Measurements from ENCODE around the gene METTL9.
"Not testable (repeated sequence)": the region's sequence is repeated elsewhere in the genome, so short reads cannot be mapped to it uniquely, and the experiment has no call there.

The METTL9 gene

DNA sequence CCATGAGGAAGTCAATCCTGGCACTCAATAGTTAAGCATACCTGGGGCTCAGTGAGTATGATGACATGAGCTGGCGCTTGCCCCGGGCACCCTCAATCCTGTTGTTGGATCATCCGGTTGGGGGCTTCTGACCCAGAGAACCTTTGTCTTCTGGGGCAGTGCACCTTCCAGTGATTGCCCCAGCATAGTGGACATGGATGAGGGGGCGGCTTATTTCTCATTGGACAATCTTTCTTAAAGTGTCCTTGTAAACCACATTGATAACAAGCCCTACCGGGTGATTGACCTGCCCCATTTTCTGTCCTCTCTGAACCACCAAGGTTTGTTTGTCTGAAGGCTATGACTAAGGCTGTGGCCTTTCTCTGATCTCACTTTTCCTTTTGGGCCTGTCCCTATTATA is 34.8 kb downstream of the METTL9 start:
- in situ Hi-C loops (cut with HindIII; ENCODE audit: low sequenced_read_pairs): no loop called here
- TF ChIP-seq, protein P1, sequence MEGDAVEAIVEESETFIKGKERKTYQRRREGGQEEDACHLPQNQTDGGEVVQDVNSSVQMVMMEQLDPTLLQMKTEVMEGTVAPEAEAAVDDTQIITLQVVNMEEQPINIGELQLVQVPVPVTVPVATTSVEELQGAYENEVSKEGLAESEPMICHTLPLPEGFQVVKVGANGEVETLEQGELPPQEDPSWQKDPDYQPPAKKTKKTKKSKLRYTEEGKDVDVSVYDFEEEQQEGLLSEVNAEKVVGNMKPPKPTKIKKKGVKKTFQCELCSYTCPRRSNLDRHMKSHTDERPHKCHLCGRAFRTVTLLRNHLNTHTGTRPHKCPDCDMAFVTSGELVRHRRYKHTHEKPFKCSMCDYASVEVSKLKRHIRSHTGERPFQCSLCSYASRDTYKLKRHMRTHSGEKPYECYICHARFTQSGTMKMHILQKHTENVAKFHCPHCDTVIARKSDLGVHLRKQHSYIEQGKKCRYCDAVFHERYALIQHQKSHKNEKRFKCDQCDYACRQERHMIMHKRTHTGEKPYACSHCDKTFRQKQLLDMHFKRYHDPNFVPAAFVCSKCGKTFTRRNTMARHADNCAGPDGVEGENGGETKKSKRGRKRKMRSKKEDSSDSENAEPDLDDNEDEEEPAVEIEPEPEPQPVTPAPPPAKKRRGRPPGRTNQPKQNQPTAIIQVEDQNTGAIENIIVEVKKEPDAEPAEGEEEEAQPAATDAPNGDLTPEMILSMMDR (IDR thresholded peaks at IDR 0.05; ENCODE audit: low read depth, low read length): no peak
- no peak for DNase-seq (ENCODE audit: low read depth, low spot score)
- H3K4me3 ChIP-seq (ENCODE audit: low read depth, low read length): no peak overlapping the region

DNA sequence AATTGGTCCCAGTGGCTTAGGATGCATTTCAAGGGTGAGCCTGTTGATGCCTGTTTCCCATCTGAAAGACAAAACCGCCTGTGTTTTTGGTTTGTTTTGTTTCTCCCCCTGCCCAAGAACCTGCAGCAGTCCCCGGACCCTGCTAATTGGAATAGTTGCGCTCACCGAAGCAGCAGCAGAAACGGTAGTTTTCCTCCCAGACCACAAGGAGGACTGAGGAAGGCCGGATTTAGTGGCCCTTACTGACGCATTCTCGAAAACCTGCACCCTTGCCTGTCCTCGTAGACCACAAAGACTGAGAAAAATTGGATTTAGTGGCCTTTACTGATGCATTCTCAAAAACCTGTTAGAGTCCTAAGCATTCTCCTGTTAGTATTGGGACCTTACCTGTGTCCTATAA is 36.3 kb downstream of the METTL9 start:
- H3K4me3 ChIP-seq (ENCODE audit: low read depth, low read length); in situ Hi-C loops (cut with HindIII; ENCODE audit: low sequenced_read_pairs); DNase-seq (ENCODE audit: low read depth, low spot score): not testable (repeated sequence)

DNA sequence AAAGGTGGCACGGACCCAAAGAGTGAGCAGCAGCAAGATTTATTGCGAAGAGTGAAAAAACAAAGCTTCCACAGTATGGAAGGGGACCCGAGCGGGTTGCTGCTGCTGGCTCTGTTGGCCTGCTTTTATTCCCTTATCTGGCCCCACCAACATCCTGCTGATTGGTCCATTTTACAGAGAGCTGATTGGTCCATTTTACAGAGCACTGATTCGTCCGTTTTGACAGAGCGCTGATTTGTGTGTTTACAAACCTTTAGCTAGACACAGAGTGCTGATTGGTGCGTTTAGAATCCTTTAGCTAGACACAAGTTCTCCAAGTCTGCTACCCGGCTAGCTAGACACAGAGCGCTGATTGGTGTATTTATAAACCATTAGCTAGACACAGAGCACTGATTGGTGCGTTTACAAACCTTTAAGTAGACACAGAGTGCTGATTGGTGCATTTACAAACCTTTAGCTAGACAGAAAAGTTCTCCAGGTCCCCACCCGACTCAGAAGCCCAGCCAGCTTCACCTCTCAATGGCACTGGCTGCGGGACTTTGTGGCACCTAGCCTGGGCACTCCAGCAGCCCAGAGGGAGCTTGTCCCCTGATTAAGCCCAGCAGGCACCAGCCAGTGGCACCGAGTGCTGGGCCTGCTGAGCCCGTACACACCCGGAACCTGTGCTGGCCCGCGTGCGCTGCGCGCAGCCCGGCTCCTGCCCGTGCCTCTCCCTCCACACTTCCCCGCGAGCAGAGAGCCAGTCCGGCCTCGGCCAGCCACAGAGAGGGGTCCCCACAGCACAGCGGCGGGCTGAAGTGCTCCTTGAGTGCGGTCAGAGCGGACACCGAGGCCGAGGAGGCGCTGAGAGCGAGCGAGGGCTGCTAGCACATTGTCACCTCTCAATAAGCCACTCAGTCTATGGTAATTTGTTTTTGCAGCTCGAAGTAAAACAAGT is 37.9 kb downstream of the METTL9 start:
- no peak overlapping the region for H3K4me3 ChIP-seq (ENCODE audit: low read depth, low read length)
- DNase-seq (ENCODE audit: low read depth, low spot score): no peak
- in situ Hi-C loops (cut with HindIII; ENCODE audit: low sequenced_read_pairs): no loop called here
- TF ChIP-seq, protein P1 (IDR thresholded peaks at IDR 0.05; ENCODE audit: low read depth, low read length): no peak

DNA sequence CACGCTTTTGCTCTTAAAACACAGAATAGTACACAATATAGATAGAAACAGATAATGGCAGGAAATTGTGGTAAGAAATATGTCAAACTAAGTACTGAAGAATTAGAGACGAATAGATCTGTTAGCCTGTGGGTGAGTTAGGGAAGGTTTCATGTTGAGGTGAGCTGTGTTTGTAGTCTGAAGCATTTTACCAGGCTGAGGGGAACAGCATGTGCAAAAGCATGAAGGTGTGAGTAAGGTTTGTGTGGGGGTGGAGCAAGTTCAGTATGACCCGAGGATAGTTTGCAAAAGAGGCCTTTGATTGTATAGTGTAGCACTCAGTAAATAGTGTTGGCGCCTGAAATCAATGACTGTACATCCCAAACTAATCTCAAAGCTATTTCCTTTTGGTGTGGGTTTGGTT is 39.2 kb downstream of the METTL9 start:
- TF ChIP-seq, protein P1 (IDR thresholded peaks at IDR 0.05; ENCODE audit: low read depth, low read length): no peak
- in situ Hi-C loops (cut with HindIII; ENCODE audit: low sequenced_read_pairs): no loop called here
- H3K4me3 ChIP-seq (ENCODE audit: low read depth, low read length): no peak overlapping the region
- peak; percentile 35 for DNase-seq (ENCODE audit: low read depth, low spot score)

DNA sequence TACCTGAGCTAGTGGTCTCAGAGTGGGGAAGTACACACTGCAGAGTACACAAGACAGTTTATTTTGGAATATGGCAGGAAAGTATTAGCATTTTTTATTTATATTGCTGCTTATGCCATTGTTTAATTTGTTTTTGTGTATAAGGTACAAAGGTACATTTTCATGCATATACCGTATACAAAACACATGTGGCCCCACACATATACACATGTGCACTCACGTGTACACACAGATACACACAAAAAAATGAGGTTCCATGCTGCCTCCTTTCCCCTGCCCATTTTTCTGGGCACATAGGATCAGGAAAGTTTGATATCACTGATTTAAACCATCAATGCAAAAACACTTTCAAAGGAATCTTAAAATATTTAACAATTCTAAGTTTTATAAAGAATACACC is 40.1 kb downstream of the METTL9 start:
- H3K4me3 ChIP-seq (ENCODE audit: low read depth, low read length): no peak overlapping the region
- TF ChIP-seq, protein P1 (IDR thresholded peaks at IDR 0.05; ENCODE audit: low read depth, low read length): no peak
- in situ Hi-C loops (cut with HindIII; ENCODE audit: low sequenced_read_pairs): no loop called here
- no peak for DNase-seq (ENCODE audit: low read depth, low spot score)

DNA sequence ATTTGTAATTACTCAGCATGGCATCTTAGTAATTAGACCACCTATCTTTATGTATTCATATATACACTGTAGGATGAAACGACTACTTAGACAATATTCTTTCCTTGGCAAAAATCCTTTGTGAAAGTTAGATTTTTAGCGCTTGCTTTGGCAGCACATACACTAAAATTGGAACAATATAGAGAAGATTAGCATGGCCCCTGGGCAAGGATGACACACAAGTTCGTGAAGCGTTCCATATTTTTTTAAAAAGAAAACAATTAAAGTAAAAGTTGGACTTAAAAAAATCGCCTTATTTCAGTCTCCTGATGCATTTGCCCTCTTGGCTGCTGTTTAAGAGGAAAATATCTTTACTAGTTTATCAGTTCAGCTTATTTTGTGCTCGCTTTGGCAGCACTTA is 42.5 kb downstream of the METTL9 start:
- DNase-seq (ENCODE audit: low read depth, low spot score): no peak

DNA sequence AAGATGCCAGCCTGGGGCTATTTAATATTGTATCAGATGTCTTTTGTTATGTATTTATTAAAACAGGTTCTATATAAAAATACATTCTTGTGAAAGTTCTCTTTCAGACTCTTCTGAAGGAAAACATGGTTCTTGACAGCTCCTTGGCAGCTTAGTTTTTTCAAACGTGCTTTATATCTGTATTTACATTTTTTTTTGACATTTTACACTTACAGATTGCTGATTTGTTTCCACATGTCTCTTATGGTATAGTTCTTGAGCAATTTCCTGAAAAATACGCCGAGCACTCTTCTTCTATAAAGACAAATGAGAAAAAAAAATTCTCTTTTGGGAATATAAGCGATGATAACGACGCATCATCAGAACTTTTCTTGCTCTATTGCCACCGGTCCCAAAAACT is 43.5 kb downstream of the METTL9 start:
- TF ChIP-seq, protein P1 (IDR thresholded peaks at IDR 0.05; ENCODE audit: low read depth, low read length): no peak
- in situ Hi-C loops (cut with HindIII; ENCODE audit: low sequenced_read_pairs): no loop called here
- no peak overlapping the region for H3K4me3 ChIP-seq (ENCODE audit: low read depth, low read length)
- no peak for DNase-seq (ENCODE audit: low read depth, low spot score)

More for the DNA sequence above, 42.5 kb downstream of the METTL9 start:
- in situ Hi-C loops (cut with HindIII; ENCODE audit: low sequenced_read_pairs): no loop called here
- TF ChIP-seq, protein P1 (IDR thresholded peaks at IDR 0.05; ENCODE audit: low read depth, low read length): no peak
- no peak overlapping the region for H3K4me3 ChIP-seq (ENCODE audit: low read depth, low read length)

Measured in astrocyte of the spinal cord (primary cell).